CD4-positive, alpha-beta T cell treated with Interleukin-4 for 1 hour (primary cell): ENCODE measurements around the gene CPNE8.

Experiments
- DNase-seq, 2 donors: peaks; one replicate each; pipeline ENCODE4 v3.0.0-alpha.2; 2020 to 2022

Gene CPNE8

GRCh38 chr12:38892976-38893375 lies 12.4 kb downstream of the CPNE8 start:
- no peak for DNase-seq

- DNase-seq: no peak
Observed at GRCh38 chr12:38892087-38892786, 13.2 kb downstream of the CPNE8 start.

- DNase-seq: no peak
Observed at GRCh38 chr12:38890102-38890855, 15.1 kb downstream of the CPNE8 start.

GRCh38 chr12:38889297-38889815 lies 16.0 kb downstream of the CPNE8 start:
- no peak for DNase-seq

- no peak for DNase-seq
Observed at GRCh38 chr12:38887770-38888169, 17.6 kb downstream of the CPNE8 start.

GRCh38 chr12:38886931-38887330 lies 18.5 kb downstream of the CPNE8 start:
- DNase-seq: no peak

- no peak for DNase-seq
Observed at GRCh38 chr12:38886064-38886463, 19.3 kb downstream of the CPNE8 start.

- DNase-seq: no peak
Observed at GRCh38 chr12:38884666-38885065, 20.7 kb downstream of the CPNE8 start.

- DNase-seq: no peak
Observed at GRCh38 chr12:38883629-38884134, 21.7 kb downstream of the CPNE8 start.

- no peak for DNase-seq
Observed at GRCh38 chr12:38880288-38880687, 25.1 kb downstream of the CPNE8 start.

- no peak for DNase-seq
Observed at GRCh38 chr12:38878986-38879385, 26.4 kb downstream of the CPNE8 start.

- no peak for DNase-seq
Observed at GRCh38 chr12:38878333-38878705, 27.1 kb downstream of the CPNE8 start.

- DNase-seq: no peak
Observed at GRCh38 chr12:38875586-38876228, 29.7 kb downstream of the CPNE8 start.

- no peak for DNase-seq
Observed at GRCh38 chr12:38872561-38872960, 32.8 kb downstream of the CPNE8 start.

GRCh38 chr12:38872156-38872555 lies 33.2 kb downstream of the CPNE8 start:
- no peak for DNase-seq

GRCh38 chr12:38869036-38869435 lies 36.4 kb downstream of the CPNE8 start:
- no peak for DNase-seq

- DNase-seq: no peak
Observed at GRCh38 chr12:38850461-38850860, 54.9 kb downstream of the CPNE8 start.

GRCh38 chr12:38847247-38847646 lies 58.1 kb downstream of the CPNE8 start:
- DNase-seq: no peak

- no peak for DNase-seq
Observed at GRCh38 chr12:38844267-38844666, 61.1 kb downstream of the CPNE8 start.

- DNase-seq: no peak
Observed at GRCh38 chr12:38838056-38838850, 67.1 kb downstream of the CPNE8 start.

- no peak for DNase-seq
Observed at GRCh38 chr12:38831715-38832114, 73.7 kb downstream of the CPNE8 start.

- DNase-seq: no peak
Observed at GRCh38 chr12:38825006-38825405, 80.4 kb downstream of the CPNE8 start.

- no peak for DNase-seq
Observed at GRCh38 chr12:38823738-38824137, 81.7 kb downstream of the CPNE8 start.
